Measurements from ENCODE around the gene COBL.

DNA sequence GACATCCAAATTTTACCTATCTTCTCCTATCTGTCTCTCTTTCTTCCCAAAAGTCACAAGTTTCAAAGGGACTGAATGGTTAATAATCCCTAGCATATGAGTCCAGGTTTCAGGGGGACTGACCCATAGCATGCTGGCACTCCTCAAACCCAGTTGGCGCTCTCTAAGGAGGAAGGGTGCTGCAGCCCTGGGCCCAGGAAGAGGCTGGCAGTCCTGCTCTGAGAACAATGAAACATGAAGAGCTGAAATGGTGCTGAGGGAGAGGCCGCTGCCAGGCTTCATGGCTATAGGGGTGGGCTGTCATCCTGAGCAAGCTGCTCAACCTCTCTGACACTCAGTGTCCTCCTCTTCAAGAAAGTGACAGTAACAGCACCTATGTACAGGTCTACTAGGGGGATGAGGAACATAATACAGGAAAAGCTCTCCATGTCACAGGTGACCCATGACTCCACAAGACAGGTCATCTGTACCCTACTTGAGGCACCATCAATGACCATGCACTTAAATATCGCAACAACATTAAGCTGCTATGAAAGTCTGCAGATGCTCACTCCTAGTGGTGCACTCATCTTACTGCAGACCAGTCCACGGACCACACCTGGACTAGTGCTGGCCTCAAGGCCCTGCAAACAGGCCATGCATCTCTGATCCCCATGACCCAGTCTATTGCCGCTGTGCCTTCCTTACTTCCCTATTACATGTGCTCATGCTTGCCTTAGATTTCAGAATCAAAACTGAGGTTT is 17.0 kb downstream of the COBL start:
- TF ChIP-seq, protein P1, sequence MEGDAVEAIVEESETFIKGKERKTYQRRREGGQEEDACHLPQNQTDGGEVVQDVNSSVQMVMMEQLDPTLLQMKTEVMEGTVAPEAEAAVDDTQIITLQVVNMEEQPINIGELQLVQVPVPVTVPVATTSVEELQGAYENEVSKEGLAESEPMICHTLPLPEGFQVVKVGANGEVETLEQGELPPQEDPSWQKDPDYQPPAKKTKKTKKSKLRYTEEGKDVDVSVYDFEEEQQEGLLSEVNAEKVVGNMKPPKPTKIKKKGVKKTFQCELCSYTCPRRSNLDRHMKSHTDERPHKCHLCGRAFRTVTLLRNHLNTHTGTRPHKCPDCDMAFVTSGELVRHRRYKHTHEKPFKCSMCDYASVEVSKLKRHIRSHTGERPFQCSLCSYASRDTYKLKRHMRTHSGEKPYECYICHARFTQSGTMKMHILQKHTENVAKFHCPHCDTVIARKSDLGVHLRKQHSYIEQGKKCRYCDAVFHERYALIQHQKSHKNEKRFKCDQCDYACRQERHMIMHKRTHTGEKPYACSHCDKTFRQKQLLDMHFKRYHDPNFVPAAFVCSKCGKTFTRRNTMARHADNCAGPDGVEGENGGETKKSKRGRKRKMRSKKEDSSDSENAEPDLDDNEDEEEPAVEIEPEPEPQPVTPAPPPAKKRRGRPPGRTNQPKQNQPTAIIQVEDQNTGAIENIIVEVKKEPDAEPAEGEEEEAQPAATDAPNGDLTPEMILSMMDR (IDR thresholded peaks at IDR 0.05), result no peak
- no peak for TF ChIP-seq EP300 (IDR thresholded peaks at IDR 0.05)

Measured in suprapubic skin (tissue), 3 donors.